H1 (cell line): ENCODE results near the gene CCN6. TPM values are rescaled to one million over a fixed set of nuclear protein-coding genes. Genes with fewer than 3 reads are reported as not detected.

Experiments
- CTCF ChIA-PET: fragments of 300-600 bp; sonication (Branson Sonifier 250); formaldehyde crosslinking; loops from one replicate; lab custom pipeline; 2021; ENCODE audit not compliant: partially characterized antibody; lab: Charles Lee
- POLR2A ChIA-PET: fragments of 300-600 bp; sonication (Branson Sonifier 250); formaldehyde crosslinking; loops from one replicate; lab custom pipeline; 2021; ENCODE audit warnings: inconsistent platforms; ENCODE audit not compliant: partially characterized antibody; lab: Charles Lee
- DNase-seq, 2 experiments: peaks; one replicate each; pipeline versions ENCODE4 v3.0.0 to v3.0.0-alpha.2; 2010 to 2022; ENCODE audit warnings: low spot score in 2 of 2, low read depth in 1 of 2, mixed read lengths in 1 of 2
- FAIRE-seq: peaks from 2 replicates; lab custom pipeline; 2011; peaks lifted over from hg19 to GRCh38; lab: Jason Lieb, UNC
- H2AFZ ChIP-seq: 2 replicates; pipeline ENCODE4 v1.8.1; 2012; ENCODE audit warnings: low read length, inconsistent platforms
- H2AK5ac ChIP-seq: 2 replicates; pipeline ENCODE4 v1.6.1; 2013; ENCODE audit warnings: low read depth, low read length
- H2BK120ac ChIP-seq: replicated peaks from 2 replicates; pipeline ENCODE3; 2013; ENCODE audit warnings: low read depth, low read length, inconsistent platforms
- H2BK12ac ChIP-seq: 2 replicates; pipeline ENCODE4 v1.6.1; 2013; ENCODE audit warnings: low read depth, low read length
- H2BK15ac ChIP-seq: 2 replicates; pipeline ENCODE4 v1.6.1; 2013; ENCODE audit warnings: low read length
- H2BK20ac ChIP-seq: 2 replicates; pipeline ENCODE4 v1.6.1; 2013; ENCODE audit warnings: low read length
- H2BK5ac ChIP-seq: 2 replicates; pipeline ENCODE4 v1.6.1; 2013; ENCODE audit warnings: low read depth, low read length
- H3K14ac ChIP-seq: 2 replicates; pipeline ENCODE4 v1.6.1; 2013; ENCODE audit warnings: inconsistent platforms; ENCODE audit not compliant: insufficient read length
- H3K18ac ChIP-seq: 2 replicates; pipeline ENCODE4 v1.6.1; 2013; ENCODE audit warnings: low read length; ENCODE audit errors: extremely low read depth
- H3K23ac ChIP-seq: 2 replicates; pipeline ENCODE4 v1.6.1; 2013; ENCODE audit warnings: inconsistent platforms; ENCODE audit not compliant: insufficient read length
- H3K23me2 ChIP-seq: 2 replicates; pipeline ENCODE4 v1.6.1; 2013; ENCODE audit warnings: low read depth, low read length
- H3K27ac ChIP-seq: 2 replicates; pipeline ENCODE4 v1.6.1; 2011; ENCODE audit warnings: low read depth, low read length, inconsistent platforms
- H3K27me3 ChIP-seq, 4 experiments: replicated peaks in 1 of 4; 1 replicate in 1 of 4; 2 replicates in 3 of 4; pipeline versions ENCODE4 v1.6.1 to v1.8.1; 2011 to 2013; ENCODE audit warnings: low read length in 3 of 4, mild to moderate bottlenecking in 3 of 4, inconsistent platforms in 2 of 4, mixed read lengths in 2 of 4, moderate library complexity in 1 of 4; ENCODE audit not compliant: control insufficient read depth in 3 of 4, insufficient read depth in 3 of 4; ENCODE audit errors: extremely low read depth in 1 of 4
- H3K36me3 ChIP-seq, 4 experiments: 2 replicates each; pipeline versions ENCODE4 v1.6.1 to v1.8.1; 2011 to 2013; ENCODE audit warnings: mild to moderate bottlenecking in 4 of 4, low read length in 3 of 4, moderate library complexity in 2 of 4, control low read depth in 1 of 4, inconsistent platforms in 1 of 4; ENCODE audit not compliant: insufficient read depth in 4 of 4, control insufficient read depth in 2 of 4
- H3K4ac ChIP-seq: replicated peaks from 2 replicates; pipeline ENCODE3; 2013; ENCODE audit warnings: low read length, low read depth, mixed read lengths, inconsistent platforms; ENCODE audit not compliant: insufficient read length
- H3K4me1 ChIP-seq, 4 experiments: replicated peaks in 1 of 4; 1 replicate in 1 of 4; 2 replicates in 3 of 4; pipeline versions ENCODE4 v1.6.1 to v1.8.1; 2011 to 2013; ENCODE audit warnings: low read length in 3 of 4, inconsistent platforms in 2 of 4, mixed read lengths in 1 of 4; ENCODE audit not compliant: insufficient read depth in 4 of 4, control insufficient read depth in 3 of 4
- H3K4me2 ChIP-seq, 2 experiments: 2 replicates each; pipeline versions ENCODE4 v1.6.1 to v1.8.1; 2011 to 2013; ENCODE audit warnings: low read depth in 2 of 2, low read length in 2 of 2, control low read depth in 1 of 2, inconsistent platforms in 1 of 2, mild to moderate bottlenecking in 1 of 2; ENCODE audit not compliant: insufficient read depth in 1 of 2
- H3K4me3 ChIP-seq, 4 experiments: fragments of 200-600, 300-600 bp in 1 of 4; sonication (generic), shearing (Covaris generic), sonication (Bioruptor Twin) in 1 of 4; 2 replicates each; pipeline versions ENCODE4 v1.5.1 to v1.8.1; 2011 to 2016; ENCODE audit warnings: low read length in 4 of 4, low read depth in 3 of 4, control low read depth in 2 of 4, inconsistent platforms in 2 of 4, mild to moderate bottlenecking in 2 of 4, mixed read lengths in 1 of 4, moderate library complexity in 1 of 4; ENCODE audit not compliant: insufficient read depth in 2 of 4; ENCODE audit errors: extremely low read depth in 1 of 4
- H3K56ac ChIP-seq: replicated peaks from 2 replicates; pipeline ENCODE3; 2013; ENCODE audit warnings: low read depth, mild to moderate bottlenecking, mixed read lengths, low read length, inconsistent platforms; ENCODE audit not compliant: insufficient read length
- H3K79me1 ChIP-seq: 2 replicates; pipeline ENCODE4 v1.6.1; 2013; ENCODE audit warnings: low read depth, low read length, control low read depth
- H3K79me2 ChIP-seq, 2 experiments: 2 replicates each; pipeline versions ENCODE4 v1.6.1 to v1.8.1; 2012 to 2013; ENCODE audit warnings: low read length in 2 of 2, mild to moderate bottlenecking in 2 of 2, inconsistent platforms in 1 of 2; ENCODE audit not compliant: insufficient read depth in 2 of 2, control insufficient read depth in 1 of 2
- H3K9ac ChIP-seq, 4 experiments: replicated peaks in 1 of 4; 1 replicate in 1 of 4; 2 replicates in 3 of 4; pipeline versions ENCODE4 v1.6.1 to v1.8.1; 2011 to 2013; ENCODE audit warnings: low read depth in 3 of 4, low read length in 3 of 4, control low read depth in 2 of 4, mild to moderate bottlenecking in 2 of 4, moderate library complexity in 2 of 4, inconsistent platforms in 1 of 4; ENCODE audit errors: extremely low read depth in 1 of 4
- H3K9me3 ChIP-seq, 2 experiments: 2 replicates each; pipeline versions ENCODE4 v1.6.1 to v1.8.1; 2012 to 2013; ENCODE audit warnings: mild to moderate bottlenecking in 2 of 2, moderate library complexity in 2 of 2, control low read depth in 1 of 2, inconsistent platforms in 1 of 2, low read depth in 1 of 2, low read length in 1 of 2, mixed read lengths in 1 of 2; ENCODE audit not compliant: insufficient read depth in 2 of 2
- H4K20me1 ChIP-seq, 2 experiments: replicated peaks in 1 of 2; 2 replicates each; pipeline versions ENCODE3 to v1.8.1; 2011 to 2013; ENCODE audit warnings: inconsistent platforms in 2 of 2, low read length in 2 of 2, mild to moderate bottlenecking in 1 of 2; ENCODE audit not compliant: insufficient read depth in 2 of 2, control insufficient read depth in 1 of 2
- H4K5ac ChIP-seq: 2 replicates; pipeline ENCODE4 v1.6.1; 2013; ENCODE audit warnings: low read length, low read depth, mixed read lengths, inconsistent platforms; ENCODE audit not compliant: insufficient read length
- H4K8ac ChIP-seq: 2 replicates; pipeline ENCODE4 v1.8.0; 2013; ENCODE audit warnings: mild to moderate bottlenecking, moderate library complexity, low read length, inconsistent platforms; ENCODE audit not compliant: insufficient read depth; ENCODE audit errors: extremely low read depth
- H4K91ac ChIP-seq: replicated peaks from 2 replicates; pipeline ENCODE3; 2013; ENCODE audit warnings: low read length, mixed read lengths, inconsistent platforms; ENCODE audit not compliant: insufficient read length
- CBX5 ChIP-seq: fragments of 300-800, 300-1000 bp; sonication (generic); IDR thresholded peaks from 2 replicates; pipeline ENCODE4 v1.7.1; 2016; ENCODE audit warnings: antibody characterized with exemption, low read length, low read depth
- EGR1 ChIP-seq: IDR thresholded peaks from 2 replicates; pipeline ENCODE4 v1.6.1; 2011; ENCODE audit warnings: low read depth, low read length, borderline replicate concordance
- FOSL1 ChIP-seq: IDR thresholded peaks from 2 replicates; pipeline ENCODE4 v1.6.1; 2011; ENCODE audit warnings: mild to moderate bottlenecking, low read depth, low read length, moderate library complexity; ENCODE audit not compliant: insufficient read depth
- JUN ChIP-seq: IDR thresholded peaks from 2 replicates; pipeline ENCODE4 v1.6.1; 2011; ENCODE audit warnings: low read depth, mild to moderate bottlenecking, improper control_type of control experiment, low read length
- KDM4A ChIP-seq: IDR thresholded peaks from one replicate; pipeline ENCODE4 v1.7.1; 2012; ENCODE audit warnings: low read depth, mild to moderate bottlenecking, moderate library complexity, low read length, inconsistent platforms; ENCODE audit not compliant: severe bottlenecking
- RNF2 ChIP-seq: fragments of 200-900, 300-1000 bp; sonication (generic); IDR thresholded peaks from 2 replicates; pipeline ENCODE4 v1.7.1; 2016; ENCODE audit warnings: borderline replicate concordance, low read depth, mild to moderate bottlenecking, antibody characterized with exemption, low read length; ENCODE audit not compliant: poor library complexity, severe bottlenecking; ENCODE audit errors: missing control alignments
- SIN3A ChIP-seq, 2 experiments: IDR thresholded peaks in 1 of 2; conservative IDR thresholded peaks in 1 of 2; 2 replicates each; pipeline ENCODE4 v1.6.1; 2011 to 2012; ENCODE audit warnings: low read length in 2 of 2, improper control_type of control experiment in 1 of 2, low read depth in 1 of 2, mild to moderate bottlenecking in 1 of 2
- SIX5 ChIP-seq: IDR thresholded peaks from 2 replicates; pipeline ENCODE4 v1.6.1; 2011; ENCODE audit warnings: mild to moderate bottlenecking, low read depth, low read length
- TAF7 ChIP-seq: optimal IDR thresholded peaks from 2 replicates; pipeline ENCODE3; 2011; ENCODE audit warnings: low read depth, mild to moderate bottlenecking, inconsistent platforms, low read length, moderate library complexity, borderline replicate concordance
- WGBS, 2 experiments: shearing (Covaris generic) in 1 of 2; methylation state at CpG; one replicate each; pipeline versions ENCODE4 v1.1.6 to v1.1.7; 2013 to 2015; ENCODE audit warnings: low lambda C conversion rate in 2 of 2, mixed read lengths in 2 of 2, inconsistent platforms in 1 of 2, low coverage in 1 of 2, missing lambda C conversion rate in 1 of 2; ENCODE audit not compliant: insufficient replicate concordance in 2 of 2, insufficient coverage in 1 of 2, insufficient read length in 1 of 2; ENCODE audit errors: extremely low coverage in 1 of 2, missing lambda C conversion rate in 1 of 2; 5-methylcytosine and 5-hydroxymethylcytosine counted together
- polyA plus RNA-seq, 7 experiments: library from polyadenylated mRNA; depleted of rRNA in 3 of 7; stranded (reverse) in 5 of 7; unstranded in 2 of 7; fragments of >200 nt in 5 of 7; fragments of 200-250 nt in 2 of 7; gene quantifications; 1 replicate in 5 of 7; 2 replicates in 1 of 7; 4 replicates in 1 of 7; pipeline versions ENCODE4 v1.2.1 to v1.2.3, GENCODE V29; 2011 to 2013; ENCODE audit warnings: missing spikeins in 2 of 7, mixed read lengths in 2 of 7
- total RNA-seq: library from RNA; stranded (reverse); fragmentation: NEBNext Ultra II Directional; extraction: Animal tissue kit (Norgen Biotek cat#: 25700); gene quantifications from 2 replicates; pipeline ENCODE4 v1.2.1, GENCODE V29; 2021
- TF ChIP-seq, protein P1 (sequence below): IDR thresholded peaks from 2 replicates; pipeline ENCODE4 v1.6.1; 2011; ENCODE audit warnings: low read length, improper control_type of control experiment

CCN6 gene
- total and polyA plus RNA-seq, 2 of the 8 experiments (the other 6 are each of a cell fraction or from before 2014, with no cell fraction given), result not detected

DNA sequence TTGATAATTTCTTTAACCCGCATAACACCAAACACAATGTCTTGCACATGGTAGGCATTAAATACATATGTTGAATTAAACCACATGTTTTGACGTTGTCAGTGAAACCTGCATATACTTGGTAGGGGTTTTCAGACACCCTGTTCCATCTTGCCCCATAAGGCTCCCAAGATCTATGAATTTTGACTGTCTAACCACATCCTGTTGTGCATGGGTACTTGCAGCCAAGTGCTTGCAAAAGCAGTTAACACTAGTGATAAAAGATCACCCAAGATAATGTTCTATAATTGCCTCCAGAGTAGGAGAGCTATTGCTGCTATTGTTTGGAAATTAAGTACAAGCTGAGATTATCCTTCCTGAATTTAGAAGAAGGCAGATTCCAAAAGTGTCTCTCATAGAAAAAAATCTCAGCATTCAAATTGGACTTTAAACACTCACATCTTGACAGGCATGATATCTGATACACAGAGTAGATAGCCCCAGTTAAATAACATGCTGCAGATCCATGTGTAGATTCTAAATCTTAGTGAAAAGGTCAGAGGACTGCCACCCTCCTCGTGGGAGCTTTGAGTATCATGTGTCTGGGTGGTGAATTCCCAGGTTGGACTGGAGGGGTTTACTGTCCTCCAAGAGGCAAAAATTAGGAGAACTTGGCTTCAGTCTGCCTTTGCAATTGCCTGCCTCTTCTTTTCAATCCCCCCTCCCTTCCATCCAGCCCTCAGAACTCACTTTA lies 25.8 kb upstream of the CCN6 start:
- no peaks in the 10 kb centered on the region for H3K4me1 ChIP-seq
- H3K4ac ChIP-seq, result no peak overlapping the region
- no peak overlapping the region for H2BK15ac ChIP-seq
- POLR2A ChIA-PET, result no interaction called here
- no peak for DNase-seq
- H2BK5ac ChIP-seq, result no peak overlapping the region
- H3K36me3 ChIP-seq, result no peaks in the 10 kb centered on the region
- H3K4me2 ChIP-seq, result no peak overlapping the region
- no peak overlapping the region for H3K18ac ChIP-seq
- H3K79me2 ChIP-seq, result no peaks in the 10 kb centered on the region
- H3K9ac ChIP-seq, result no peak overlapping the region
- H4K8ac ChIP-seq, result no peak overlapping the region
- no peak overlapping the region for H3K27ac ChIP-seq
- no peaks in the 10 kb centered on the region for H3K79me1 ChIP-seq
- no peak overlapping the region for H3K4me3 ChIP-seq
- 92% methylated on average over 3 of the region's 3 CpGs; no CpG with 5 or more reads in 1 of the 2 experiments for WGBS, 2 experiments
- H4K91ac ChIP-seq, result no peak overlapping the region
- no peak overlapping the region for H2BK120ac ChIP-seq
- FAIRE-seq, result no peak
- no peak overlapping the region for H3K23ac ChIP-seq
- no peak overlapping the region for H2BK12ac ChIP-seq
- CTCF ChIA-PET, result interaction anchor here (0.6 to 5.2 kb wide), 38 partner anchors 12 to 832 kb away, joined by 3 to 98 read pairs (median 4); partner anchors contain the start of gene FYN
- H3K56ac ChIP-seq, result no peak overlapping the region
- no peak overlapping the region for H4K5ac ChIP-seq
- no peaks in the 10 kb centered on the region; the same call in 1 of the 2 replicates for H3K23me2 ChIP-seq
- no peak overlapping the region for H2AFZ ChIP-seq
- no peaks in the 10 kb centered on the region for H4K20me1 ChIP-seq
- H3K14ac ChIP-seq, result no peak overlapping the region
- H3K9me3 ChIP-seq, result peaks cover 3 to 4% of the 10 kb centered on the region in 2 experiments; a peak in 1 of 4 replicates
- no peak overlapping the region for H2AK5ac ChIP-seq
- H3K27me3 ChIP-seq, result no peaks in the 10 kb centered on the region
- H2BK20ac ChIP-seq, result no peak overlapping the region
- TF ChIP-seq EGR1 (no peak), CBX5 (no peak), SIX5 (no peak), FOSL1 (no peak), TAF7 (no peak), SIN3A (conservative IDR thresholded peaks at IDR 0.05 in 1 of 2, IDR thresholded peaks at IDR 0.05 in 1 of 2; ENCODE audit: low read depth in 1 of 2, low read length in 2 of 2) (no peak), KDM4A (no peak), RNF2 (no peak), JUN (no peak)
- TF ChIP-seq, protein P1, sequence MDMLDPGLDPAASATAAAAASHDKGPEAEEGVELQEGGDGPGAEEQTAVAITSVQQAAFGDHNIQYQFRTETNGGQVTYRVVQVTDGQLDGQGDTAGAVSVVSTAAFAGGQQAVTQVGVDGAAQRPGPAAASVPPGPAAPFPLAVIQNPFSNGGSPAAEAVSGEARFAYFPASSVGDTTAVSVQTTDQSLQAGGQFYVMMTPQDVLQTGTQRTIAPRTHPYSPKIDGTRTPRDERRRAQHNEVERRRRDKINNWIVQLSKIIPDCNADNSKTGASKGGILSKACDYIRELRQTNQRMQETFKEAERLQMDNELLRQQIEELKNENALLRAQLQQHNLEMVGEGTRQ, result no peak
